GM18873 (cell line): Measurements from ENCODE around the gene LPIN1.
A peak's percentile ranks its signal among the peaks of the same experiment; 100 is the strongest.
"Not testable (repeated sequence)": the region's sequence is repeated elsewhere in the genome, so short reads cannot be mapped to it uniquely, and the experiment has no call there.

Source experiments
- ATAC-seq: cut with Tn5 transposase; IDR thresholded peaks from one replicate; pipeline ENCODE4 v1.9.1; 2021; ENCODE audit warnings: mild to moderate bottlenecking, moderate library complexity, moderate number of reproducible peaks; ENCODE audit not compliant: unreplicated experiment, low FRiP score

The LPIN1 gene

DNA sequence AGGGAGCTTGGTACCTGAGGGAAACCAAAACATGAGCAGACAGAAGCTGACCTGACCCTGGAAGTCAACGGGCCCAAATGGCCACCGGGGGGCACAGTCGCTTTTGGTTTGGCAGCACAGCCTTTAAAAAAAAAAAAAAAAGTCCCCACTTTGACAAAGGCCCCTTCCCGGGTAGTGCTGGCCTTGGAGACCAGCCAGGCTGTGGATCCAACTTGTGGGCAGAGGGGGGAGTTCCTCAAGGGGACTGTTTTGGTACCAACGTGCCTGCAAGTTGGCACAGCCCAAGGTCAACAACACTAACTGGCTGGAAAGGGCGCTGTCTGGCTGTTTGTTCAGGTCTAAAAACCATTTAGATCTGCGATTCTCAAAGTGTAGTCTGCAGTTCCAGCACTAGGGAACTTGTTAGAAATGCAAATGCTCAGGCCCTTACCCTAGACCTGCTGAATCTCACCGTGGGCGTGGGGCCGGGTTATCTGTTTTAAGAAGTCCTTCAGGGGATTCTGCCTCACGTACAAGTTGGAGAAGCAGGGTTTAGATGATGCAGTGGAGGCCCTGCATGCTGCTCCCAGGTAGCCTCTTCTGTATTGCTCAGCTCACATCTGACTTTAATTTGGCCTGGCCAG is 83.0 kb downstream of the LPIN1 start:
- ATAC-seq: peak; percentile 13

DNA sequence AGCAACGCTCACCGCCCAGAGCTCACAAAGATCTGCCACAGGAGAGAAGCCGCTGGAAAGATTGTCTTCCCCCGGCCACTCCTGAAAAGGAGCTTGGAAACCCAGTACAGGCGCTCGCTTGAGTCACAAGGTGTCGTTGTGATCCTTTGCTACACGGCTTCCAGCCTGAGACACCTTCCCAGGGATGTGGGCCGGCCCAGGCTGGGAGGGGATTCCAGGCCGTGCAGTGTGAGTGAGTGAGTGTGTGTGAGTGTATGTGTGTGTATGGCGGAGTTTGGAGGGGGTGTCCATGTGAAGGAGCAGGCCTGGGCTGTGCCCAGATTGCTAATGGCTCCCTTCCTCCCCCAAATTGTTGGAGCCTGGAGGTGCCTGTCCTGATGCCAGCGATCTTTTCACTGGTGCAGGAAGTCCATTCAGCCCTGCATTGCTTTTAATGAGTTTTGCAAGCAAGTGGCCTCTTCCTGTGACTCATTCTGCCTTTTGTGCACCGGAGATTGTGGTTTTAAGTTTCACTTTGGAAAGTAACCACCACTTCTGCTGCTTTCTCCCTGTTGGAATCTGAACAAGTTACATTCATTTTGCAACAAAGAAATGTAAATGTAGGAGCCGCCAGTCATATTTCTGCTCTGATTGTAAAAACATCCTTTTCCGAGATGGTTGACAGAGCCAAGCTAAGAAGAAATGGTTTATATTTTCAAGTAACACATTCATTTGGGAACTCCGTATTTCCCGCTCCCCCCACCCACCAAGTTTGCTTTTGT is 83.7 kb downstream of the LPIN1 start:
- peak; percentile 84 for ATAC-seq

DNA sequence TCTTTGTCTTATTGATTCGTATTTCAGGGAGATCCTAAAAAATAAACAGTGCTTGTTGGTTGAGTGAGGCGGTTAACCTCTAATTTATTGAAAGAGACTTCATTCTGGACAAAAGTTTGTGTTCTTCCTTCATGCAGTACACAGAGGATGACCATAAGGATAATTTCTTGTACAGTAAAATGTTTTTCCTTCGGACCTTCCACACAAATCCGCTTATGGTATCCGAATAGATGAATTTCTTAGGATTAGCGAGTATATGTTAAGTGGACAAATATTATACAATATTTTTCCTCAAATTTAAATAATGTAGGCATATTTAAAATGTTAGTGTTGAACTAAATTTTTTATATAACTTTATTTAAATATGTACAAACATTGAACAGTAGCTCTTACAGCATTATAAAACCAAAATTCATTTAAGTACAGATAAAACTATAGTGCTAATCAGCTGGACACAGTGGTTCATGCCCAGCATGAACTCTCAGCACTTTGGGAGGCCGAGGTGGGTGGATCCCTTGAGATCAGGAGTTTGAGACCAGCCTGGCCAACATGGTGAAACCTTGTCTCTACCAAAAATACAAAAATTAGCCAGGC is 84.4 kb downstream of the LPIN1 start:
- no peak for ATAC-seq

DNA sequence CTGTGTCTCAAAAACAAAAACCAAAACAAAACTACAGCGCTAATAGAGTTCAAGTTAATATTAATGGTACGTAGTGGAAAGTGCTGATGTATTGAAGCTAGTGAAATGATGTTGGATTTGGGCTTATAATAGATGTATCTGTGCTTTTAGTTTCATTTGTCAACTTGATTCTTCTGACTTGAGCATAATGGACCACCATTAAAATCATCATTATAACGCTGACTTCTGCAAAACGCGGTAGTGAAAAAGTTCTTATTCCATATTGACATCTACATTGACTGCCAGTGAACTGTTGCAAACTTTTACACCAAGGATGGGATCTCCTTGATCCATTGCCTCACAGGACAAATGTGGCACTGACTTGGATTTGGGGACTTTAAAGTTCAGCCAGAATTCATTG is 85.0 kb downstream of the LPIN1 start:
- no peak for ATAC-seq

DNA sequence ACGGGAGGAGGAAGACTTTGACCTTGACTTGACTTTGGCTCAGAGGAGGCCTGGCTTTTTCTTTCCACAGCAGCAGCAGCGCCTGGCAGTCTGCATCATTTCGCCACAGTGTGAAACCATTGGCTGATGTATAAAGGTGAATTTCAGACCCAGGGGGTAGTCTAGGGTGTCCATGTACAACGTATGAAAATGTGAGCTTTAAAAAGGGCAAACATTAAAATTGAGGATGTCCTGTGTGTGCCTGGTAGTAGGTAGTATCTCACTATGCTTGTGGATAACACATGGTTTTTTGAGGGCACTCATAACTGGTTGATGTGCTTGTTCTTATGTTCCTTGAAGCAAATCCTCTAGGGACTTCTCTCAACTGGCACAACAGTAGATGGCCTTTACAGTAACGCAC is 86.1 kb downstream of the LPIN1 start:
- ATAC-seq: no peak

DNA sequence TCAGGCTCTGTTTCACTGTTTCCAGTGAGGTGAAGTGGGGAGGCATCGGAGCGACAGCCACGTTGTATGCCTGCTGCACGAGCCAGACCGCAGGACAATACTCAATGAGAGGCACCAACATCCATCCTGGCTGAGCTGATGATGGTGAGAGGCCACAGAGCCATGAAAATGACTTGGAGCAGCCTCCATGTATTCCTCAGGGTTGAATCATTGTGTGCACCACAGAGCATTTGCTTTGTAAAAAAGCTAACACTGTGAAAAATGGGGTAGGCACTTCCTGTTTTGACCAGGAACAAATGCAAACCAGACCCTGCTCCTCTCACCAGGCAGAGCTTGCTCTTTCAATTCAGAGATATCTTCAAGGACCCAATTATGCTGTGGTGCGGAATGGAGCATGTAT is 87.2 kb downstream of the LPIN1 start:
- no peak for ATAC-seq

DNA sequence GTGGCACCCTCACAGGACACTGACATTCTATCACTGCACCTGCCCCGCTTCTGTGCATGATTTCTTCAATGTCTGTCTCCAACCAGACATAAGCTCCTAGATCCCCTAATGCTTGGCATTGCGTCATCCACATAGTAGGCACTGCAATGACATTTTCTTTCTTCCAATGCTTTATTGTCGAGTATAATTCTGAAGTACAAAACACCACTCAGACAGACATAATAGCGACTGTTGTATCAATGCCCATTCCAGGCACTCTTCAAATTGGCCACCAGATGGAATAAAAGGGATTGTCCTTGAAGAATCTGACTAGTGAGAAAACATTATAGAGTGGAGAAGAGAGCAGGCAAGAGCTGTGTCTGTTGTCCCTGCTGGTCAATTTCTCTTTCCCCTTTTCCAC is 89.0 kb downstream of the LPIN1 start:
- no peak for ATAC-seq

DNA sequence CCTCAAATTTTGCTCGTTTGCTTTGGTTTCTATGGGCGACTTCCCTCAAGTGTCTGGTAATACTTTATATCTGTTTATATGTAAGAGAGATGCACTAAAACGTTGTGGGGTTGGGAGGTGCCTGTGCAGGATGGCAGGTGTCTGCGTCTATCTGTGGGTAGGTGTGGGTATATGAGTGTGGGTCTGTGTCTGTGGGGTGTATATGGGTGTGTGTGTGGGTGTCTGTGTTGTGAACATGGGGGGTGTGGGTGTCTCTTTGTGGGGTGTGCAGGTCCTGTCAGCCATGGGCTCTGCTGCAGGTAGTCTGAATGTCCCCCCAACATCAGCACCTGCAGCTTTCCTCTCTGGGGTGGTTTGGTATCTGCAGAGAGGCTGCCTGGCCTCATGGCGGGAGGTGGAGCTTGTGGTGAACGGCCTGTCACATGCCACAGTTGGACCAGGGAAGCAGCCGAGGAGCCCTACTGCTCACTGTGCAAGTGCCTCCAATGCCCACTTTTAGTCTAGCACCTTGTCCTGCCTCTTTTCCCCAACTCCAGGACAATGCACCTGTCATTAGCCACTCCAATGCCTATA is 90.3 kb downstream of the LPIN1 start:
- ATAC-seq: no peak

DNA sequence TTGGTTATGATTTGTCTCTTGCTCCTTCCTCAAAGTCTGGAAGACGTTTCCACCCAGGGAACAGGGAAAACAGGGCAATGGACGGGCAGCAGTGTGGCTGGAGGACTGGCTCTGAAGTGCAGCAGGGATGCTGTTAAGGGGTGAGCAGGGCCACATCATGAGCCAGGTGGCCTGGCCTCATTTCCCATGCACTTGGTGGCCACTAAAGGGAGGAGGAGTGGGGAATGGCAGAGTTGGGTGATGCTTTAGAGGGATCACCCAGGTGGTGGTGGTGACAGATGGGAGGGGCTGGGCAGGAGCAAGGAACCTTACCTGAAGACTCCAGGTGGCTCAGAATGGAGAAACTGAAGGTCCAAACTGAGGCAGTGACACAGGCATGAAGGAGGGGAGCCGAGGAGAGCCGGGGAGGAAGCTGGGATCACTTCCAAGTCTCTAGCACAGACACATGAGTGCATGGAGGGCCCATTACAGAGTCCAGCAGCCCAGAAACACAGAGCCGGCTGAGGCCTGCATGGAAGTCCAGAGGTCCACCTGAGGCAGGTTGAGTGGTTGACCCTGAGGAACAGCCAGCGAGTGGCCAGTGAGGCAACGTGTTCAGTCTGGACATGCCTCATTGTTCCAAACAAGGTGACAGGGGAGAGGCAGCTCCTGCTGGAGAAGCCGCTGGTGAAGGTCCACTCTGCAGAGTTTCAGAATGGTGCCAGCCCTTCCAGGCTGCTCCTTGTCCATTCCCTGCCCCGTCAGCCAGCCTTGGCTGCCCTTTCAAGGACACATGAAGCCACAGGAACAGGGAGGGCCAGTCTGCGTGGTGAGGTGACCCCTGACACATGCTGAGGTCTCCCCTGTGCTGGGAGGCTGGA is 91.7 kb downstream of the LPIN1 start:
- ATAC-seq: no peak

DNA sequence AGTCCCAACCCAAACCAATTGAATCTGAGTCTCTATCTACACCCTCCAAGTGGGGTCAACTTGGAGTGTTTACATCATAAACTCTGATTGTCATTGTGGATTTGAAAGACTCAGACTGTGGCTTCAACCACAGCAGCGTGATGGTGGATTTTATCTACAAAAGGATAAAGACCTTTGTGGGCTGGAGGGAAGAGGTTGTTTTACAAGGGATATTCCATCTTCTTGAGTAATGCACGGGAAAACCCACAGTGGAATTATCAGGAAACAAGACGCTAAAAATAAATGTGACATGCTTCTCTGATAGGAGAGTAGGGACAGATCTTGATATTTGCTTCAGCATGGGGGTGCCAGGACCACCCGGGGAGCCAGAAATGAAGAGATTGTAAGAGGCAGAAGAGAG is 93.5 kb downstream of the LPIN1 start:
- no peak for ATAC-seq

DNA sequence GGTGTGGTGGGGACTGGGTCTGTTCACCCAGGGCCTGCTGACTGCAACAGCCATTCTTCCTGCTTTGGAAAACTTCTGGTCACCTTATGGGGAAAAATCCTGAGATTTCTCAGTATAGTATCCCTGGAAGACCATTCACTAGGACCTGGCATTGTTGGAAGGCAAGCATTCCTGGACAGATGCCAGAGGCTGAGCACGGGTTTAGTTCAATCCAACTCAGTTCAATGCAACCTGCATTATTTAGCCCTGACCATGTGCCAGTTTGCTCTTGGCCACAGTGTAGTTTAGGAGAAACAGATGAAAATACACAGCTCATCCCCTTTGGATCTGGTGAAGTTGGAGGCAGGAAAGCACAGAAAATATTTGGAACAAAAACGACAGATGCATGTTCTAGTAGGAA is 95.9 kb downstream of the LPIN1 start:
- no peak for ATAC-seq

DNA sequence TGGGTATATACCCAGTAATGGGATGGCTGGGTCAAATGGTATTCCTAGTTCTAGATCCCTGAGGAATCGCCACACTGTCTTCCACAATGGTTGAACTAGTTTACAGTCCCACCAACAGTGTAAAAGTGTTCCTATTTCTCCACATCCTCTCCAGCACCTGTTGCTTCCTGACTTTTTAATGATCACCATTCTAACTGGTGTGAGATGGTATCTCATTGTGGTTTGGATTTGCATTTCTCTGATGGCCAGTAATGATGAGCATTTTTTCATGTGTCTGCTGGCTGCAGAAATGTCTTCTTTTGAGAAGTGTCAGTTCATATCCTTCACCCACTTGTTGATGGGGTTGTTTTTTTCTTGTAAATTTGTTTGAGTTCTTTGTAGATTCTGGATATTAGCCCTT is 98.4 kb downstream of the LPIN1 start:
- ATAC-seq: not testable (repeated sequence)

DNA sequence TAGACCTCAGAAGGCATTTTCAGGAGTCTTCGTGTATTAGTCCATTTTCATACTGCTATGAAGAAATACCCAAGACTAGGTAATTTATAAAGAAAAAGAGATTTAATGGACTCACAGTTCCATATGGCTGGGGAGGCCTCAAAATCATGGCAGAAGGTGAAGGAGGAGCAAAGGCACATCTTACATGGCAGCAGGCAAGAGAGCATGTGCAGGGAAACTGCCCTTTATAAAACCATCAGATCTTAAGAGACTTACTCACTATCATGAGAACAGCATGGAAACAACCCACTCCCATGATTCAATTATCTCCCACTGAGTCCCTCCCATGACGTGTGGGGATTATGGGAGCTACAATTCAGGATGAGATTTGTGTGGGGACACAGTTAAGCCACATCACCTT is 101.5 kb downstream of the LPIN1 start:
- ATAC-seq: not testable (repeated sequence)

DNA sequence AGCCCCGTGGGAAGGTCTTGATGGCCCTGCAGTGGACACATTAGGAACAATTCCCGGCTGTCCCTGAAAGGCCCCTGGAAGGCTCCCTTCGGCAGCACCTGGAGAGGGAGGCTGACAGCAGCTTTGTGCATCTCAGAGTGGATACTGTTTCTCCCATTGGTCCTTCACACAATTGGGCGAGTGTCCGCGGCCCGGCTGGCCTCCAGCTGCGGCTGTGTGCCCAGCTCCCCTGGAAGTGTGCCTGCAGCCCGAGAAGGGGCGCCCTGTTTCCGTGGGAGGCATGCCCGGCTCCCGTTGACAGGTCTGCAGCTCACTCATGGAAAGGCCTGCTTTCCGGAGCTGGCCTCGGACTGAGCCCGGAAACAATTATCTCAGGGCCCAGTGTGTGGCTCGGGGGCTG is 103.7 kb downstream of the LPIN1 start:
- ATAC-seq: no peak

DNA sequence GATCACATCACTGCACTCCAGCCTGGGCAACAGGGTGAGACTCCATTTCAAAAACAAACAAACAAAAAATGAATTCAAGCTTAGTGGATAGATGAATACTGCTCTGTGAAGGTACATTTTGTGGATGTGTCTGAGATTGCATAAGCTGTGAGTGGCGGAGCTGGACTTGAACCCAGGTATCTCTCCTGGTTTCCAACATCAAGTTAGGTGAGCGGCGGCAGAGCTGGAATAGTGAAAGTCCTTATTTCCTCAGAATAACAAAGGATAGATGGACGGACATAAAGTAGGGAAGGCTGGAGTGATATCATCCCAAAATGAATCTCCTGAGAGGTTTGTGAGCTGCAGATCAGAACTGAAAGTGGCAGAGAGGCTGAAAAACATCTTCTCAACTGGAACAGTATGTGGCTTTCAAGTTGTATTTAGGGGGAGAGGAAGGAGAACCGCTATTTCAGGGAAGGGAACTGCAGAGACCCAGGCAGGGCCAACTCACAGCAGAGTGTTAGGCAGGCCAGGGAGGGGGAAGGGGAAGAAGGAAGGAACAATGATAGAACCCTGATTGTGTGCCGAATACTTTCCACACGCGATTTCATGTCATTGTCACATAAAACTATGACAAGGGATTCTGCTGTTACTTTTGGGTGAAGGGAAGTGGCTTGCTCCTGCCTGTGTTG is 106.2 kb downstream of the LPIN1 start:
- ATAC-seq: no peak

DNA sequence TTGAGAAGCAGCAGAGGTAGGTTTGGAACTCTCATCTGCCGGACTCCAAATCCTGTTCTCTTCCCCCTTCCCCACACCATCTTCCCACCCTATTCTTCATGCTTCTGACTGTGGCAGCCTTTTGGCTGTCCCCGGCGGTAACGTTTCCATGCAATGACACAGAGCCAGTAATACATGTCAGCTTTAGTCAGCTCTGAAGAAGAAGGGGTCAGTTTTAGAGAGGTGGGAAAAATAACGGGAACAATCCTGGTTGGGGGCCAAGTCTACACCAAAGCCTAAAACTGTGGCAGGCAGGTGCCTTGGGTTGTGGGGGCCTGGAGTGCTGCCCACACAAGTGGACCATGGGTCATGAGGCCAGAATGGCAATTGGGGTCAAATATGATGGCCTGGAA is 106.8 kb downstream of the LPIN1 start:
- ATAC-seq: no peak

DNA sequence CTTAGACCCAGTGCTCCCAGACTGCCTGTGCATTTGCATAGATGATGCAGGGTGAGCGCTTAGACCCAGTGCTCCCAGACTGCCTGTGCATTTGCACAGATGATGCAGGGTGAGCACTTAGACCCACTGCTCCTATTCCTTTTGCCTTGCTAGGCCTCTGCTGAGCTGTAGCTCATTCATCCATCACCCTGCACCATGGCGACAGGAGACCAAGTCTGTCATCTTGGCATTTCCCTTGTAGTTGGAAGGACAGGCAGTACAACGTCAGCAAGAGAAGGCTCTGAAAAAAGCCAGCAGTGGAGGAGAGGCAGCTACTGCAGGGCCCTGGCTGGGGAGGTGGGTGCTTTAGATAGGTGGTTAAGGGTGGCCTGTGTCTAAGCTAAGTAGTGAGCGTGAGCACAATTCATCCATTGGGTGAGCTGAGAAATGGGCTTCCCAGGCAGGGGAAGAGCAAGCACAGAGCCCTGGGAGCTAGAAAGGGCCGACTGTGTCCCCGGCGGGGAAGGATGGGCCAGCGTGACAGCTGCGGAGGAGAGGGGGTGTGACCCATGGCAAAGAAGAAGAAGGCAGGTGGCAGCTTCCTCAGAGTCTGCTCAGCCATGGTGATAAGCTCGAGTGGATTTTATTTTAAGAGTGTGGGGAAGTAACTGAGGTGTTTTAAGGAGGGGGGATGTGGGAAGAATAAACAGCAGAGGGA is 108.8 kb downstream of the LPIN1 start:
- no peak for ATAC-seq

DNA sequence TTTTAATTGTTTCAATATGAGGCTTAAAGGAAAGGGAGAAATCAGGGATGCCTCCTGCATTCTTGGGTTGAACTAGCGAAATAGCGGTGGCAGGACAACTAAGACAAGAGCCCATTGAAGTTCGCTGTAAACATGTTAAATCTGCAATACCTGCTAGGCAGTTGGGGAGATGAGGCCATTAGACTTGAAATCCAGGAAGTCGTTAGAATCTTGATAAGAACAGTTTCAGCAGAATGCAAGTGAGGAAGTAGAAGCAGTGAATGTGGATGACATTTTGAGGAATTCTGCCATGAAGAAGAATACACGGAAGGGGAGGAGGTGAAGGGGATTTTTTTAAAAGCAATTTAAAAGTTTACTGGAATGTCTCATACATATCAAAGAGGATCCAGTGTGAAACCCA is 109.7 kb downstream of the LPIN1 start:
- ATAC-seq: no peak

DNA sequence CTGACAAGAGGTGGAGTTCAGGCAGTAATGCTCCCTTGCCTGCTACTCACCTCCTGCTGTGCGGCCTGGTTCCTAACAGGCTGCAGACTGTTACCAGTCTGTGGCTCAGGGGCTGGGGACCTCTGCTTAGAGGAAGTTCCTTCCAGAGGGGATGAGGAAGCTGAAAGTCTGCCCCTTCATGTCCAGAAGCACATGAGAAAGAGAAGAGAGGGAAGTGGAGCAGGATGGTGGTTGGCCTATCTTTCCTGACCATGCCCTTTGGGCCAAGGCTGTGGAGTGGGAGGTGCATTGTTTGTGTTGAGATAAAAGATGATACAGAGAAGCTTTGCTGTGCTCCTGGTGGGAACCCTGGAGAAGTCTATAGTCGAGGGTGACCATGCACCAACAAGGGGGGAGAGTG is 112.5 kb downstream of the LPIN1 start:
- no peak for ATAC-seq

DNA sequence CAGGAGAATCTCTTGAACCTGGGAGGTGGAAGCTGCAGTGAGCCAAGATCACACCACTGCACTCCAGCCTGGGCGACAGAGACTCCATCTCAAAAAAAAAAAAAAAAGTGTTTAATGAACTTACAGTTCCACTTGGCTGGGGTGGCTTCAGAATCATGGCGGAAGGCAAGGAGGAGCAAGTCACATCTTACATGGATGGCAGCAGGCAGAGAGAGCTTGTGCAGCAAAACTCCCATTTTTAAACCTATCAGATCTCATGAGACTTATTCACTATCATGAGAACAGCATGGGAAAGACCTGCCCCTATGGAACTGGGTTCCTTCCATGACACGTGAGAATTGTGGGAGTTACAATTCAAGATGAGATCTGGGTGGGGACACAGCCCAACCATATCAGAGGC is 113.5 kb downstream of the LPIN1 start:
- ATAC-seq: not testable (repeated sequence)
